Activated CD4-positive, CD25-positive, alpha-beta regulatory T cell treated with anti-CD3 and anti-CD28 coated beads, Interleukin-2, amount 50 U/mL, for 72 hours (primary cell): ENCODE data around the gene TRIO.
"Not testable (repeated sequence)": the region's sequence is repeated elsewhere in the genome, so short reads cannot be mapped to it uniquely, and the experiment has no call there.

Experiments used
- DNase-seq: peaks from one replicate; pipeline ENCODE4 v3.0.0; 2021

The TRIO gene

GRCh38 chr5:14369780-14370179 lies 226.6 kb downstream of the TRIO start:
- DNase-seq = no peak

GRCh38 chr5:14370386-14370785 lies 227.2 kb downstream of the TRIO start:
- DNase-seq = no peak

GRCh38 chr5:14373685-14374084 lies 230.5 kb downstream of the TRIO start:
- DNase-seq = no peak

DNA sequence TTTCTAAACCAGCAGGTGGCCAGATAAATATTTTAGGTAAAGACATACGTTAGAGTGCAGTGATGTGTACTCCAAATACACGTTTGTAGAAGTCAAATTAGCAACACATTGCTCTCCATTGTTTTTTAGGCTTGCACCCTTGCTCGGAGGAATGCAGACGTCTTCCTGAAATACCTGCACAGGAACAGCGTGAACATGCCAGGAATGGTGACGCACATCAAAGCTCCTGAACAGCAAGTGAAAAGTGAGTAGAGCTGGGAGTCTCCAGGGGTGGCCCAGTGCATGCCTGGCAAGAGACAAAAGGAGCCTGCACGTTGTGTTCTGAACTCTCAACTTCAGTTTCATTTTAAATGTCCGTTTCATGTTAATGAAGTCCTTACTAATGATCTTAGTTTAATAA lies 231.0 kb downstream of the TRIO start:
- DNase-seq = no peak

DNA sequence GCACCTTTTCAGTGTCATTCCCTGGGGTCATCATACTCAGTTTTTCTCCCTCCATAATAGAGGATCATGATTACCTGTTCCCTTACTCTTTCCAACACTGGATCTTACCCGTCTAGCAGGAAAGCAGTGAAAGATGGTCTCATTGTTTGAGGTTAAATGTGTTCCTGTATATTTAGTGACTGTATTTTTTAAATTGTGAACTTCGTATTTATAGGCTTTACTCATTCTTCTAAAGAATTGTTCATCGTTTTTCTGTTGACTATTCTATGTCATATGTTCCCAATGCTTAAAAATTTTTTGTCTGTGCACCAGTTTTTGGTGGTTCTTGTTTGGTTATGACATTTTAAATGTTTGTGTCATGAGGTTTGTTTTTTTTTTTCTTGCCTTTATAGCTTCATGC lies 233.6 kb downstream of the TRIO start:
- DNase-seq = no peak

DNA sequence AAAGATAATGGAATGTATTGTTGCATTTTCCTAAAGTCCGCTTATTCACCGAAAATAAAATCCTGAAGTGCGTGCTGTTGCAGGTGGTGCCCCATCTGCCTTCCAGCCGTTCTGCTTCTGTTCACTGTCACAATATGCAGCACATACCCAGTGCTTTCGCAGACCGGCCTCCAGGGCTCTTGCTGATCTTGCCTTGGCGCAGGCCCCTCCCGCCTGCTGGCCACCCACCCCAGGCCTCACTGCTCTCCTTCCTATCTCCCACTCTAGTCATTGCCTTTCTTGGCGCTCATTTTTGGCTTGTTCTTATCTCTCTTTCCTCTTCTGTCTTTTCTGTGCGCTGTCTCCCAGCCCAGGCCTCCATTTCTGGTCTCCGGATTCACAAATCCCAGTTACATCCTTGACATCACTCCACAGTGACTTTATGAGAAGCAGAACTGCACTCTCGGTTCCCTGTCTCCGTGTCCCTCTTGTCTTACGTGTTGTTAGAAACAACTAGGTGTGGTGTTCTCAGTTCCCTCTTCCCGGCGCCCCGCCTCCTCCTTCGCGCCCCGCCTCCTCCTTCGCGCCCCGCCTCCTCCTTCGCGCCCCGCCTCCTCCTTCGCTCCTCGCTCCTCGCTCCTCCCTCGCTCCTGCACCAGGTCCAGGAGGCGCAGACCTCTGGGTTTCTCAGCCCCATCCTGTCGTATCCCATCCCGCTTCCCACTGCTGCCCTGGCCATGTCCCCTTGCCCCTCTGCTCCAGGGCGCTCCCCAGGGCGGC lies 236.8 kb downstream of the TRIO start:
- DNase-seq = no peak

DNA sequence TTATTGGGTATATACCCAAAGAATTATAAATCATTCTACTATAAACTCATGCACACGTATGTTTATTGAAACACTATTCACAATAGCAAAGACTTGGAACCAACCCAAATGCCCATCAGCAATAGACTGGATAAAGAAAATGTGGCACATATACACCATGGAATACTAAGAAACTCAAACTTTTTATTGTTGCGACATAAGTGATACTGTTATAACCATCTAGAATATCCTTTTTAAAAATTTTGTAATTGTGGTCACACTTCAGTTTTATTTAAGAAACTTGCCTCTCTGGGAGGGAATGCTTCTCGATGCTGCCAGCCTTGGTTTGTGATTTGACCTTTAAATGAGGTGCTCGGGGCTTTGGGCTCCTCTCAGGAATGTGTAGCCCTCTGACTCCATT lies 237.6 kb downstream of the TRIO start:
- DNase-seq = no peak

DNA sequence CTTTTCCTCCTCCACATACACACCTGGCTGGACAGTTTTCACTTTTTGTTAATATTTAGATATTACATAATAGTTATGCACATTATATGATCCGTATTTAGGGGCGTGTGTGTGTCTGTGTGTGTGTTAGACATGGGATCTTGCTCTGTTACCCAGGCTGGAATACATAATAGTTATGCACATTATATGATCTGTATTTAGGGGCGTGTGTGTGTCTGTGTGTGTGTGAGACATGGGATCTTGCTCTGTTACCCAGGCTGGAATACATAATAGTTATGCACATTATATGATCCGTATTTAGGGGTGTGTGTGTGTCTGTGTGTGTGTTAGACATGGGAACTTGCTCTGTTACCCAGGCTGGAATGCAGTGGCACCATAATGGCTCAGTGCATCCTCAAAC lies 239.5 kb downstream of the TRIO start:
- no peak for DNase-seq

- no peak for DNase-seq
Measured at GRCh38 chr5:14383923-14384322, 240.8 kb downstream of the TRIO start.

- no peak for DNase-seq
Measured at GRCh38 chr5:14385019-14385418, 241.9 kb downstream of the TRIO start.

- DNase-seq = no peak
Measured at GRCh38 chr5:14386884-14387624, 243.9 kb downstream of the TRIO start.

- DNase-seq = no peak
Measured at GRCh38 chr5:14388741-14389140, 245.6 kb downstream of the TRIO start.

- DNase-seq = not testable (repeated sequence)
Measured at GRCh38 chr5:14392552-14392951, 249.4 kb downstream of the TRIO start.

- no peak for DNase-seq
Measured at GRCh38 chr5:14394365-14394764, 251.2 kb downstream of the TRIO start.

- no peak for DNase-seq
Measured at GRCh38 chr5:14395411-14395810, 252.3 kb downstream of the TRIO start.

DNA sequence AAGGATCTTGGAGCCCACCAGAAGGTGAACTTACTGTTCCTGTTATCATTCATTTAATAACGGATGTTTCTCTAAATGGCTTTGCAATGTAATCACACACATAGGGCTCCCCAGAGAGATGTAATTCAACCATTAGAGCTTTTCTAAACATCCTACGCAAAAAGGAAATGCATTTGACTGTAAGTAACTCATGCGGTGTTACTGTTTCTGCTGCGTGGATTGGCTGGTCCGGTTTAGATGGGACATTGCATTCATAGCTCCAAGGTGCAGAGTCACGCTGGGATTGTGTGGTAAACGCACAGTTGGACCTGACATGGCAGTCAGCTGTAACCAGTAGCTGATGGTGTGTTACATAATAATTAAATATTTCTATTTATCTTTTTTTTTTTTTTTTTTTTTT lies 252.9 kb downstream of the TRIO start:
- DNase-seq = no peak

DNA sequence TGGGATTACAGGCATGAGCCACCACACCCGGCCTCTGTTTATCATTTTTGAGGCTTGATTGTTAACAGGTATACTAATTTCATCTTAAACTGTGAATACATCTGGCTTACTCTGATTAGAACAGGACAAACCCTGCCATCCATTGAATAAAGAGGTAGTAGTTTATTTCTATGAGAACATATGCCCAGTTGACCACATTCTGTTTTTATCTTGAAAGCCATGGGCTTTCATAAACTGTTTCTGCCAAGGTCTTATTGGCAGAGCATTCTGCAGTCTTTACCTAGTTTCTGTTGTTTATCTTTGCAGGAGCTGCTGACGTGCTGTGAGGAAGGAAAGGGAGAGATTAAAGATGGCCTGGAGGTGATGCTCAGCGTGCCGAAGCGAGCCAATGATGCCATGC lies 253.6 kb downstream of the TRIO start:
- DNase-seq = no peak

GRCh38 chr5:14397717-14398116 lies 254.6 kb downstream of the TRIO start:
- DNase-seq = no peak

- no peak for DNase-seq
Measured at GRCh38 chr5:14399054-14399692, 256.0 kb downstream of the TRIO start.

GRCh38 chr5:14400085-14400484 lies 256.9 kb downstream of the TRIO start:
- DNase-seq = no peak

GRCh38 chr5:14400611-14401010 lies 257.5 kb downstream of the TRIO start:
- DNase-seq = no peak

GRCh38 chr5:14401639-14402038 lies 258.5 kb downstream of the TRIO start:
- no peak for DNase-seq

DNA sequence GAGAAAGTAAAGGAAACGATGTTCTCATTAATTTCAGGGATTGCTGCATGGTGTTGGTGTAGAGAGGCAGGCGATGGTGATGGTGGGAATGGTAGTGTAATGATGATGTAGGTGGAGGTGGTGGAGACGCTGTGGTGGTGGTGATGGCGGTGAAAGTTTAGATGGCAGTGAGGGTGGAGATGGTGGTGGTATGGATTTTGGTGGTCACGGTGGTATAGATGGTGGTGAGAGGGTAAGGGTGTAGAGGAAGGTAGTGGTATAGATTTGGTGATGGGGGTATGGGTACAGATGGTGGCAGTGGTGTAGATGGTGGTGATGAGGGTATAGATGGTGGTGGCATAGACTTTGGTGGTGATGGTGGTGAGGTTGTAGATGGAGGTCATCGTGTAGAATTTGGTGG lies 259.3 kb downstream of the TRIO start:
- DNase-seq = no peak

- no peak for DNase-seq
Measured at GRCh38 chr5:14404780-14405179, 261.6 kb downstream of the TRIO start.
